IMR-90 (cell line): ENCODE measurements around the gene ZNF217. TPM values are rescaled to one million over a fixed set of nuclear protein-coding genes. Genes with fewer than 3 reads are reported as not detected.

ENCODE experiments used
- ATAC-seq: fragments of 200-7000 bp; cut with Tn5 transposase; 2 replicates; pipeline ENCODE4 v1.9.1; 2020; ENCODE audit warnings: low read depth, mild to moderate bottlenecking, moderate library complexity
- BruUV-seq: library from RNA; stranded (reverse); fragments of 400-500 nt; replicated peaks from 2 replicates; lab custom pipeline; 2021; lab: Mats Ljungman, UMichigan
- CTCF ChIA-PET: fragments of 300-600 bp; formaldehyde crosslinking; extraction: SDS; loops from one replicate; lab custom pipeline; 2021; ENCODE audit warnings: antibody characterized with exemption; lab: Yijun Ruan, JAX
- POLR2A ChIA-PET: fragments of 300-600 bp; sonication (Branson Sonifier 250); formaldehyde crosslinking; loops from one replicate; lab custom pipeline; 2022; ENCODE audit warnings: antibody characterized with exemption; ENCODE audit not compliant: unreplicated experiment; lab: Charles Lee
- DNase-seq: peaks from one replicate; pipeline ENCODE4 v3.0.0; 2013
- H2AFZ ChIP-seq: replicated peaks from 2 replicates; pipeline ENCODE3; 2013; ENCODE audit warnings: low read length, mild to moderate bottlenecking; ENCODE audit not compliant: poor library complexity
- H2AK5ac ChIP-seq: 2 replicates; pipeline ENCODE4 v1.6.1; 2013; ENCODE audit warnings: low read depth, low read length, inconsistent platforms
- H2AK9ac ChIP-seq: replicated peaks from 2 replicates; pipeline ENCODE3; 2013; ENCODE audit warnings: mild to moderate bottlenecking, low read depth, low read length, moderate library complexity; ENCODE audit not compliant: poor library complexity
- H2BK120ac ChIP-seq: 2 replicates; pipeline ENCODE4 v1.6.1; 2013; ENCODE audit warnings: low read depth, low read length, inconsistent platforms
- H2BK15ac ChIP-seq: 3 replicates; pipeline ENCODE4 v1.6.1; 2013; ENCODE audit warnings: low read depth, low read length, inconsistent platforms
- H2BK20ac ChIP-seq: 2 replicates; pipeline ENCODE4 v1.6.1; 2013; ENCODE audit warnings: low read depth, mild to moderate bottlenecking, inconsistent platforms, low read length, moderate library complexity
- H2BK5ac ChIP-seq: 2 replicates; pipeline ENCODE4 v1.6.1; 2013; ENCODE audit warnings: mild to moderate bottlenecking, low read depth, low read length, inconsistent platforms; ENCODE audit not compliant: poor library complexity, severe bottlenecking
- H3K14ac ChIP-seq: replicated peaks from 2 replicates; pipeline ENCODE4 v1.6.1; 2013; ENCODE audit warnings: low read depth, low read length, inconsistent platforms
- H3K18ac ChIP-seq: 2 replicates; pipeline ENCODE4 v1.6.1; 2013; ENCODE audit warnings: low read depth, low read length, control low read depth
- H3K23ac ChIP-seq: 2 replicates; pipeline ENCODE4 v1.6.1; 2013; ENCODE audit warnings: low read depth, low read length, inconsistent platforms
- H3K27ac ChIP-seq: 2 replicates; pipeline ENCODE4 v1.5.1; 2013; ENCODE audit warnings: mild to moderate bottlenecking, control low read depth, low read length; ENCODE audit not compliant: insufficient read depth
- H3K27me3 ChIP-seq: 2 replicates; pipeline ENCODE4 v1.6.1; 2013; ENCODE audit warnings: low read length; ENCODE audit not compliant: control insufficient read depth, insufficient read depth
- H3K36me3 ChIP-seq: 2 replicates; pipeline ENCODE4 v1.6.1; 2013; ENCODE audit warnings: low read length, mixed read lengths; ENCODE audit not compliant: control insufficient read depth, insufficient read depth
- H3K4ac ChIP-seq: 2 replicates; pipeline ENCODE4 v1.6.1; 2013; ENCODE audit warnings: low read depth, low read length, inconsistent platforms
- H3K4me1 ChIP-seq: 2 replicates; pipeline ENCODE4 v1.6.1; 2013; ENCODE audit warnings: low read length, mixed read lengths; ENCODE audit not compliant: control insufficient read depth, insufficient read depth
- H3K4me2 ChIP-seq: 2 replicates; pipeline ENCODE4 v1.6.1; 2013; ENCODE audit warnings: low read depth, mild to moderate bottlenecking, control low read depth, low read length, moderate library complexity
- H3K4me3 ChIP-seq: 2 replicates; pipeline ENCODE4 v1.5.1; 2013; ENCODE audit warnings: low read depth, mild to moderate bottlenecking, control low read depth, low read length, moderate library complexity; ENCODE audit not compliant: insufficient read depth
- H3K56ac ChIP-seq: 2 replicates; pipeline ENCODE4 v1.6.1; 2013; ENCODE audit warnings: low read length, inconsistent platforms; ENCODE audit not compliant: insufficient read depth; ENCODE audit errors: extremely low read depth
- H3K79me1 ChIP-seq, 2 experiments: 2 replicates each; pipeline ENCODE4 v1.6.1; 2013; ENCODE audit warnings: low read length in 2 of 2, inconsistent platforms in 1 of 2, low read depth in 1 of 2
- H3K9ac ChIP-seq: 2 replicates; pipeline ENCODE4 v1.6.1; 2013; ENCODE audit warnings: low read depth, low read length, control low read depth
- H3K9me1 ChIP-seq: 2 replicates; pipeline ENCODE4 v1.6.1; 2013; ENCODE audit warnings: low read length, inconsistent platforms; ENCODE audit not compliant: insufficient read depth
- H3K9me3 ChIP-seq: 2 replicates; pipeline ENCODE4 v1.6.1; 2013; ENCODE audit warnings: low read length; ENCODE audit not compliant: control insufficient read depth, insufficient read depth
- H4K20me1 ChIP-seq: 2 replicates; pipeline ENCODE4 v1.6.1; 2013; ENCODE audit warnings: low read length, inconsistent platforms; ENCODE audit not compliant: insufficient read depth
- H4K5ac ChIP-seq: 2 replicates; pipeline ENCODE4 v1.6.1; 2013; ENCODE audit warnings: mild to moderate bottlenecking, low read depth, low read length, control low read depth
- H4K8ac ChIP-seq, 2 experiments: 2 replicates each; pipeline ENCODE4 v1.6.1; 2013; ENCODE audit warnings: low read depth in 2 of 2, low read length in 2 of 2, control low read depth in 1 of 2, inconsistent platforms in 1 of 2
- H4K91ac ChIP-seq: 2 replicates; pipeline ENCODE4 v1.6.1; 2013; ENCODE audit warnings: low read depth, low read length, inconsistent platforms; ENCODE audit not compliant: insufficient read depth
- CEBPB ChIP-seq: IDR thresholded peaks from 2 replicates; pipeline ENCODE4 v1.6.1; 2012; ENCODE audit warnings: low read depth, low read length, improper control_type of control experiment
- CHD1 ChIP-seq: IDR thresholded peaks from 2 replicates; pipeline ENCODE4 v1.6.1; 2012; ENCODE audit warnings: low read depth, low read length, improper control_type of control experiment
- ELK1 ChIP-seq: fragments of 150-350 bp; IDR thresholded peaks from 2 replicates; pipeline ENCODE4 v1.6.1; 2016; ENCODE audit warnings: low read depth, mild to moderate bottlenecking, low read length, moderate library complexity, borderline replicate concordance
- FOS ChIP-seq: fragments of 150-350 bp; IDR thresholded peaks from 2 replicates; pipeline ENCODE4 v1.6.1; 2016; ENCODE audit warnings: low read depth, low read length
- MAFK ChIP-seq: IDR thresholded peaks from 2 replicates; pipeline ENCODE4 v1.6.1; 2012; ENCODE audit warnings: low read depth, low read length, improper control_type of control experiment
- MAZ ChIP-seq: IDR thresholded peaks from 2 replicates; pipeline ENCODE4 v1.6.1; 2012; ENCODE audit warnings: low read depth, mild to moderate bottlenecking, low read length, improper control_type of control experiment, moderate library complexity, borderline replicate concordance
- MXI1 ChIP-seq: IDR thresholded peaks from 2 replicates; pipeline ENCODE4 v1.6.1; 2012; ENCODE audit warnings: low read depth, mild to moderate bottlenecking, low read length, moderate library complexity, borderline replicate concordance
- NFE2L2 ChIP-seq: fragments of 150-350 bp; IDR thresholded peaks from 2 replicates; pipeline ENCODE4 v1.6.1; 2016; ENCODE audit warnings: low read depth, mild to moderate bottlenecking, low read length
- RAD21 ChIP-seq: IDR thresholded peaks from 2 replicates; pipeline ENCODE4 v1.6.1; 2012; ENCODE audit warnings: low read length, improper control_type of control experiment
- RCOR1 ChIP-seq: IDR thresholded peaks from 2 replicates; pipeline ENCODE4 v1.6.1; 2012; ENCODE audit warnings: mild to moderate bottlenecking, low read length, improper control_type of control experiment; ENCODE audit not compliant: insufficient replicate concordance
- RFX5 ChIP-seq: IDR thresholded peaks from 2 replicates; pipeline ENCODE4 v1.8.0; 2012; ENCODE audit warnings: low read depth, mild to moderate bottlenecking, low read length, moderate library complexity
- SMC3 ChIP-seq: fragments of 150-350 bp; IDR thresholded peaks from 2 replicates; pipeline ENCODE4 v1.6.1; 2016; ENCODE audit warnings: low read depth, mild to moderate bottlenecking, antibody characterized with exemption, low read length, moderate library complexity
- USF2 ChIP-seq: fragments of 150-350 bp; IDR thresholded peaks from 2 replicates; pipeline ENCODE4 v1.6.1; 2017; ENCODE audit warnings: mild to moderate bottlenecking, antibody characterized with exemption, low read length, low read depth
- WGBS, 2 experiments: methylation state at CpG; one replicate each; pipeline versions ENCODE4 v1.1.5 to v1.1.7; 2013; ENCODE audit warnings: missing lambda C conversion rate in 2 of 2; ENCODE audit not compliant: insufficient read length in 1 of 2; ENCODE audit errors: extremely low coverage in 2 of 2; 5-methylcytosine and 5-hydroxymethylcytosine counted together
- dilution Hi-C: fragments of 300-500 bp; cut with HindIII; formaldehyde crosslinking; loops from one replicate; pipeline ENCODE4 v1.14.3; 2018; ENCODE audit warnings: low sequenced_read_pairs; ENCODE audit not compliant: unreplicated experiment
- in situ Hi-C: fragments of 300-500 bp; cut with MboI; formaldehyde crosslinking; loops from 3 replicates; pipeline ENCODE4 v1.14.3; 2019; ENCODE audit warnings: low sequenced_read_pairs, inconsistent platforms, mixed read lengths
- intact Hi-C: fragments of 100-400 bp; cut with micrococcal nuclease; formaldehyde crosslinking; loops from 2 replicates; pipeline ENCODE4 v1.10.0; 2022
- polyA plus RNA-seq, 3 experiments: library from polyadenylated mRNA; depleted of rRNA; stranded (reverse); fragments of >200 nt; gene quantifications; 2 replicates each; pipeline ENCODE4 v1.2.3, GENCODE V29; 2012; ENCODE audit warnings: low replicate concordance in 1 of 3
- total RNA-seq: library from RNA; depleted of rRNA; stranded (reverse); fragments of >200 nt; gene quantifications from 2 replicates; pipeline ENCODE4 v1.2.3, GENCODE V29; 2012

ZNF217 gene
- total and polyA plus RNA-seq, 2 of the 4 experiments (the other 2 are of a cell fraction): 9.1 to 27.8 TPM

- Histone ChIP-seq H4K5ac (peak overlapping the region; percentile 94), H3K4me2 (peak overlapping the region; percentile 94), H3K4ac (peak overlapping the region; percentile 59; the same call in 1 of the 2 replicates), H2BK5ac (peak overlapping the region; percentile 84), H3K36me3 (no peaks in the 10 kb centered on the region), H3K18ac (peak overlapping the region; percentile 98), H3K23ac (peak overlapping the region; percentile 71), H2AK9ac (no peak overlapping the region), H2AK5ac (no peak overlapping the region), H4K91ac (peak overlapping the region; percentile 73), H2BK120ac (peak overlapping the region; percentile 58), H4K20me1 (no peaks in the 10 kb centered on the region), H3K4me1 (peaks cover 15% of the 10 kb centered on the region), H3K9me3 (no peaks in the 10 kb centered on the region), H3K79me1 (0 out of 4 replicates have a peak, but pooled peaks cover 0 to 3% of the 10 kb centered on the region in 2 experiments), H4K8ac (peak overlapping the region; percentile 79), H2BK20ac (peak overlapping the region; percentile 60; the same call in 1 of the 2 replicates), H2AFZ (peak overlapping the region; percentile 45), H3K9ac (peak overlapping the region; percentile 60), H3K56ac (peak overlapping the region; percentile 91), H3K4me3 (peak overlapping the region; percentile 43), H2BK15ac (peak overlapping the region; percentile 52), H3K9me1 (no peaks in the 10 kb centered on the region), H3K27ac (peak overlapping the region; percentile 65), H3K14ac (peak overlapping the region; percentile 66), H3K27me3 (no peaks in the 10 kb centered on the region)
- ATAC-seq (peak; percentile 87), DNase-seq (peak; percentile 77)
- dilution Hi-C loops (no loop called here), intact Hi-C loops (loop anchor here (2.0 kb wide), 2 partner anchors 19 to 205 kb away; no protein-coding TSS in a partner anchor), in situ Hi-C loops (no loop called here)
- BruUV-seq: no TSS peak
- POLR2A ChIA-PET: interaction anchor here (0.5 to 1.0 kb wide), 5 partner anchors 9 to 292 kb away, joined by 3 to 15 read pairs (median 4); no protein-coding TSS in a partner anchor
- no CpG with 5 or more reads among the region's 13 CpGs for WGBS, 2 experiments
- CTCF ChIA-PET: interaction anchor here (0.6 to 1.3 kb wide), 2 partner anchors 11 to 27 kb away, joined by 3 to 4 read pairs; no protein-coding TSS in a partner anchor
- no peak for TF ChIP-seq CEBPB
- peak; percentile 14; the same call in 1 of the 2 replicates for TF ChIP-seq RAD21
- TF ChIP-seq MAFK: peak; percentile 80
- TF ChIP-seq CHD1: no peak
- peak; percentile 52; the same call in 1 of the 2 replicates for TF ChIP-seq MXI1
- peak; percentile 53; the same call in 1 of the 2 replicates for TF ChIP-seq USF2
- TF ChIP-seq FOS: no peak
- TF ChIP-seq MAZ: no peak
- no peak for TF ChIP-seq RCOR1
- TF ChIP-seq SMC3: no peak
- no peak for TF ChIP-seq ELK1
- TF ChIP-seq NFE2L2: peak; percentile 50; the same call in 1 of the 2 replicates
- no peak for TF ChIP-seq RFX5
Observed at GRCh38 chr20:53623454-53624211, 30.0 kb upstream of the ZNF217 start.
